GM23248 (cell line): ENCODE data around the gene IQGAP2.

Source experiments
- EZH2 ChIP-seq: fragments of 200-600 bp; sonication (generic); IDR thresholded peaks from 2 replicates; pipeline ENCODE4 v1.6.1; 2018; ENCODE audit warnings: antibody characterized with exemption, mild to moderate bottlenecking; ENCODE audit not compliant: insufficient read depth, poor library complexity, severe bottlenecking
- EZH2phosphoT487 ChIP-seq: fragments of 200-600 bp; sonication (generic); IDR thresholded peaks from 2 replicates; pipeline ENCODE4 v1.6.1; 2018; ENCODE audit warnings: antibody characterized with exemption, moderate library complexity, mild to moderate bottlenecking, low read depth; ENCODE audit not compliant: insufficient read depth

DNA sequence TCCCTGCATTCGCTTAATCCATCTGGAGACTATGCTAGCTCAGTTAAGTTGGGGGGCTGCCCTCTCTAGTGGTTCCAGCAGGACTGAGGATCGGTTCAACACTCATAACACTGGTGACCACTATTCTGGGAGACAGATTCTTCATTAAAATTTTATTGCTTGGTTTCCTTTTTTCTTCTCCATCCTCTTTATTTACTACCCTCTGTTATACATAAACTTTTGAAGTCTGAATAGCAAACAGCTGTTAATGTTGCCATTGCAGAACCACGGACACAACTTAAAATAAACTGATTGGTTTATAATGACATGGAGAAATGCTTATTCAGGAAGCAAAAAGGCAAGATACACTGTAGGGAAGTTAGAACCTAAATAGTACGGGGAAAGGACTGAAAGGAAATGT, 22.1 kb downstream of the IQGAP2 start:
- TF ChIP-seq EZH2 (no peak), EZH2phosphoT487 (no peak)
